GM18526 (cell line): Measurements from ENCODE around the gene KCTD10.

Experiments
- POLR2A ChIP-seq: IDR thresholded peaks from 3 replicates; pipeline ENCODE4 v1.6.1; 2011; ENCODE audit not compliant: insufficient read length; ENCODE audit errors: extremely low read depth

The KCTD10 gene

DNA sequence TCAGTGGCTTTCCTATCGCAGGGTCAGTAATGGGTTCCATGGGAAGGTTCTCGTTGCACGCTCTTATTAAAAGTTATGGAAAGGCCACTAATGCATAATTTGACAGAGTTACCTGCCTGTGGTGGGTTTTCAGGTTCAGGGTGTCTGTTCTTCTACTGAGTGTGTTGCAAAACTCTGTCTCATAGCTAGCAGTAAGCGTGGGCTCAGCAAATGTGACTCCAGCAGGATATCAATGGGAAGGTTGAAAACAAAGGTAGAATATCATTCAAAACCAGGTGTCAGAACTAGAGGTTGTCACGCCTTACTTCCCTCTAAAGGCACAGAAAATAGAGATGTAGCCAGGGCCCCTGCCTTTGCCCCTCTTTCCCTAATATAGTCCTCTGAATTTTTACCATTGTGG, 25.2 kb upstream of the KCTD10 start:
- TF ChIP-seq POLR2A: no peak

DNA sequence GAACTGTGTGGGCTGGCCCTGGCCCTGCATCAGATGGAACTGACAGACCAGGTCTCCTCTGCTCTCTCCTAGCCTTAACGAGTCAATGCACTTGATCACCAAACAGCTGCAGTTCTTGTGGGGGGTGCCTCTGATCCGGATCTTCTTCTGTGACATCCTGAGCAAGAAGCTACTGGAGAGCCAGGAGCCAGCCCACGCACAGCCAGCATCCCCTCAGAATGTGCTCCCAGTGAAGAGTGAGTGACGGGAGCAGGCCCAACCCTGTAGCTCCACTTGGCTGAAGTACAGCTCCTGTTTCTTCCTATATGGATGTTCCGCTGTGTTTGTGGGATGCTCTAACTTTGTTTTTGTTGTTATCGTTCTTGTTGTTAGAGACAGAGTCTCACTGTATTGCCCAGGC, 24.2 kb upstream of the KCTD10 start:
- no peak for TF ChIP-seq POLR2A

DNA sequence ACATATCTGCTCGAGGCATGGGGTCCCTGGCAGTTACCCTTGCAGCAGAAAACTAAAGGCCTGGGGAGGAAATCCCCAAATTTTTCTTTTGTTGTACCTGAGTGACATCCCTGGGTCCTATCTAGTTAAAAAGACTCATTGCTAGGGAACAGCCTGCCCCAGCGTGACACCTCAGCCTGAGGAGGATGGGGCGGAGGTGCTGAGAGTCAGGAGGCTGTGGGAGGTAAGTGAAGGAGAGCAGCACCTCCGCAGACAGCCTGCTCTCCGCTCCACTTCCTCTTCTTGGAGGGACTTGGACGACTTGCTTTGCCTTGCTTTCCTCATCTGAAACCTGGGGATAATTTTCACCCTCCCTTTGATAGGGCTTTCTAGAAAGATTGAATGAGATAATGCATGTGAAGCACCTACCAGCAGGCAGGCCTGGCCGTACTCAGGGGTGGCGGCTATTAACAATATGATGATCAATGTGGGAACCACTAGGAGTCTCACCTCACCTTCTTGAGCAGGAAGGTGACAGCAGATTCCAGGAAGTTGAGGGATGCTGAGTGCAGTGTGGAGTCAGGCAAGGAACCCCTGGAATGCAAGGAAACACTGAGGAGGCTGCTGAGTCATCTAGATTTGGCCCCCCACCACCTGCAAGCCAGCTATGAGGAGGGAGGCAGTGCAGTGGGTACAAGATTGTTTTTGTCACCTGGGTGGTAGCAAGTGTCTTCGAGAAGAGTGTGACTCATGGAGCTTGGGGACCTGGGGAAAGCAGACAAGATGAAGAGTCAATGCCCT, 23.5 kb upstream of the KCTD10 start:
- no peak for TF ChIP-seq POLR2A

DNA sequence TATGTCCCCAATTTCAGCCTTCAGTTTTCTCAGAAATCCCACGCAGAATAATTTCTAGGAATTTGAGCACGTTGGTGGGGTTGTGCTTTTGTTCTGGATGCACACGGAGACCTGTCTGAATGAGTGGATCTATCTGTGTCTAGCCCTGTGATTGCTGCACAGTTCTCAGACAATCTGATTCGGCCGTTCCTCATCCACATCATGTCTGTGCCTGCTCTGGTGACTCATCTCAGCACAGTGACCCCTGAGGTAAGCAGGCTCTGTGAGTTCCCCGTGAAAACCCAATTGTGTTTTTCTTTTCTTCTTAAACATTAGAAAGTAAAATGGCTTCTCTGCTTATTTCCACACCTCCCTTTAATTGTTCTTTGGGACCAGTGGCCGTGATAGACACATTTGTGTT, 20.6 kb upstream of the KCTD10 start:
- TF ChIP-seq POLR2A: no peak

DNA sequence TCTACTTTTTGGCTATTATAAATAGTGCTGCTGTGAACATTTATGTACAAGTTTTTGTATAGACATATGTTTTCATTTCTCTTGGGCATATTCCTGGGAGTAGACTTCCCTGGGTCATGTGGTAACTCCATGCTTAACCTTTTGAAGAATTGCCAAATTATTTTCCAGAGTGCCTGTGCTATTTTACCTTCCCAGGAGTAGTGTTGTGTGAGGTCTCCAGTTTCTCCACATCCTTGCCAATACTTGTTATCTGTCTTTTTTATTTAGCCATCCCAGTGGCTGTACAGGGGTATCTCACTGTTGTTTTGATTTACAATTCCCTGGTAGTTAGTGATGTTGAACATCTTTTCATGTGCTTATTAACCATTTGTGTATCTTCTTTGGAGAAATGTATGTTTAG, 19.2 kb upstream of the KCTD10 start:
- TF ChIP-seq POLR2A: no peak

DNA sequence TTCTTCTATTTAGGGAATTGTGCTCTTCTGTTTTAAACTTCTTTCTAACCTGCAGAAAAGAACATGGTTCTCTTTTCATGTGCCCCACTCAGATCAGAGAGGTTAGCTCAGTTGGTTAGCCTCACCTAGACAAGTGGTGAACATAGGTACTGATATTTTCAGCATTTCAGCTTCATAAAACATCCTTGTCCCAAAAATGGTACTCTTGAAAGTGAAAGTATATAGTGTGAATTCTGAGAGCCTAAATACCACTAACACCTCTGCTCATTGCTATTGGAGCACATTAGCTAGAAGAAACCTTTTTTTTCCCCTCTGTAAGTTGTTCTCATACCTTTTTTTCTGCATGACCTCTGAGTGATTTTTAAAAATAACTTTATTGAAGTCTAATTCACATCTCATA, 17.9 kb upstream of the KCTD10 start:
- TF ChIP-seq POLR2A: no peak

DNA sequence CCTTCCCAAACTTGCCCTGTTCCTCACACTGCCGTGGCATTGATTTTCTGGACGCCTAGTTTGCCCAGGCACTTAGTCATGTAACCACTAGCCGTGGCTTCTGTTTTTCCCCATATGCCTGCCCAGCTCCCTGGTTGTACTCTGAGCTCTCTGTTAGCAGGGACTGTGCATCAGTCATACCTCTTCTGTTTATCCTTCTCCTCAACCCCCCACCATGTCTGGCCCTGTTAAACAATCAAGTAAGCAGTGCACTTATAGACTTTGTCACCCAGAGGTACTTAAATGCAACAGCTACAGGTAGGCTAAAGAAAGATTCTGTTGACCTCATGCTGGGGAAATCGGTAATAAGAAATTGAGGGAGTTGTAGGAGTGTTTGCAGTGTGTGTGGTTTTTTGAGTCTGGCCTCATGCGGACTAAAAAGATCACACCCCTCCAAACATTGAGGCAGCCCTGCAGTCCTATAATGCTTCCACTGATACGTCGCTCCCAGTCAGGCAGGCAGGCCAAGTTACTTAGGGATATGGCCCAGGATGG, 17.3 kb upstream of the KCTD10 start:
- TF ChIP-seq POLR2A: no peak

DNA sequence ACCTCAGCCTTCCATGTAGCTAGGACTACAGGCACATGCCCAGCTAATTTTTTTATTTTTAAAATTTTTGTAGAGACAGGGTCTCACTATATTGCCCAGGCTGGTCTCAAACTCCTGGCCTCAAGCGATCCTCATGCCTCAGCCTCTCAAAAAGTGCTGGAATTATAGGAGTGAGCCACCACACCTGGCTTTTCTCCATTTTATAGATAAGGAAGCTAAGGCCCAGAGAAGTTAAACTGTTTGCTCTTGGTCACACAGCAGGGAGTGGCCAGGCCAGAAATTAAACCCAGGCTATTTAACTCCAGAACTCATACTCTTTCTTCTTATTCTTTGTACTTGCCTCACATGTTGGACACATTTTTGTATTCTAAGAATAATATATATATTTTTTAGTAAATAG, 16.8 kb upstream of the KCTD10 start:
- no peak for TF ChIP-seq POLR2A

DNA sequence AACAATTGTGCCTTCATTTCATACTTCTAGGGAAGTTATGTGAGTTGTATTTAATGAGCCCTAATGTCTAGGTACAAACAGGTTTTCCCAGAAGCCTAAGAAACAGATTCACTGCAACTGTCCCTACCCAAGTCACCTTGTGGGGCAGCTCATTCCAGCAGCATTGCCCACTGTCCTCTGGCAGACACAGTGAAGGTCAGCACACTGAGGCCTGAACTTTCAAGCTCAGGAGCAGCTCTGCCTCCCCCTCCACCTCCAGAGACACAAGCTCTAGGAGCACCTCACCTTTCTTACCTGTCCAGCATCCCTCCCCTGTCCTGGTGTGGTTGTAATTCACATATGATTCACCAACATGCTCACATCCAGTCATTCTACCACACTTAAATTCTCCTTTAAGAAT, 16.0 kb upstream of the KCTD10 start:
- TF ChIP-seq POLR2A: no peak

DNA sequence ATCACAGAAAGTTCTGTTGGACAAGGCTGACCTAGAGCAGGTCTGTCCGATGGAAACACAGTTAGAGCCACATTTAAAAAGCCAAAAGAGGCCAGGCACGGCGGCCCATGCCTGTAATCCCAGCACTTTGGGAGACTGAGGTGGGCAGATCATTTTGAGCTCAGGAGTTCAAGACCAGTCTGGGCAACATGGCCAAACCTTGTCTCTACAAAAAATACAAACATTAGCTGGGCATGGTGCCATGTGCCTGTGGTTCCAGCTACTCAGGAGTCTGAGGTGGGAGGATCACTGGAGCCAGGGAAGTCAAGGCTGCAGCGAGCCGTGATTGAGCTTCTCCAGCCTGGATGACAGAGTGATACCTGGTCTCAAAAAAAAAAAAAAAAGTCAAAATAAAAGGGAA, 15.3 kb upstream of the KCTD10 start:
- TF ChIP-seq POLR2A: no peak

DNA sequence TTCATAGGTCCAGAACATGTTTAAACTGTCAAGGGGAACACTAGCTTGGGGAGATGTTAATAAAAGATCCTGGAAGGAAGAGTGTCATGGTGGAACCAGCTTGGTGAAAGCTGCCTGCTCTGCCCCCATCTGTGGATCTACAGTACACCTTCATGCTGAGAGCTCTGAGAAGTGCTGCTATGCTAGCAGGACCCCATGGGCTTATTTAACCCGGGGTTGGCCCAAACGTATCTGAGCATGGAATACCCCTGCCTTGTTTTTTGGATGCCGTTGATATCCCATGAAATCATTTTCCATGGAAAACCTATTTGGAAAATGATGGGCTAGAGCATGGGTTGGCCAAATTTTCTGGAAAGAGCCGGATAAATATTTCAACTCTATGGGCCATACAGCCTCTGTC, 14.6 kb upstream of the KCTD10 start:
- TF ChIP-seq POLR2A: no peak

DNA sequence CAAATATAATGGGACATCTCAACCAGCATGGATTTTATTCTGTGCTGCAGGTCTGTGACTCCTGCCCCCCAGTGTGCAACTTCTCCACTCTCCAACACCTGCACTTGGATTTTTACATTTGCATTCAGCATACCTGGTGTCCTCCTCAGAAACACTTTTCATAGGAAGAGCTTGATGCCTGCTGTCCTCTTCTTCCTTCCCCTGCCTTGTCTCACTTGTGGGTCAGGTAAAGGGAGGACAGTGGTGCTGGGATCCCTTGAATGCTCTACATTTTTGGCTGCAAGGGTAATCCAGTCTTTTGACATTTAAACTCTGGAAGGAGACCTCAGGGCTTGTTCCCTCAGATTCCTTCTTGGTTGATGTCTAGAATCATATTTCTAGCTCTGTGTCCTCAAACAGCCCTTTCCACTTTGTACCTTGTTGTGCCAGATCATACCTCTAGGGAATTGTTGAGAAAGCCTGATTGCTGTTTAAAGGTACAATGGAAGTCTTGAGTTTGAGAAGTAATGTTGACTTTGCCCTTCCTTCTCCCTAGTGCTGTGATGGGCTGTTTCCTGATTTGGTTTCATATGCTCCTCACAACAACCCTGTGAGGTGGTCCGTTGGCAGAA, 13.0 kb upstream of the KCTD10 start:
- no peak for TF ChIP-seq POLR2A

DNA sequence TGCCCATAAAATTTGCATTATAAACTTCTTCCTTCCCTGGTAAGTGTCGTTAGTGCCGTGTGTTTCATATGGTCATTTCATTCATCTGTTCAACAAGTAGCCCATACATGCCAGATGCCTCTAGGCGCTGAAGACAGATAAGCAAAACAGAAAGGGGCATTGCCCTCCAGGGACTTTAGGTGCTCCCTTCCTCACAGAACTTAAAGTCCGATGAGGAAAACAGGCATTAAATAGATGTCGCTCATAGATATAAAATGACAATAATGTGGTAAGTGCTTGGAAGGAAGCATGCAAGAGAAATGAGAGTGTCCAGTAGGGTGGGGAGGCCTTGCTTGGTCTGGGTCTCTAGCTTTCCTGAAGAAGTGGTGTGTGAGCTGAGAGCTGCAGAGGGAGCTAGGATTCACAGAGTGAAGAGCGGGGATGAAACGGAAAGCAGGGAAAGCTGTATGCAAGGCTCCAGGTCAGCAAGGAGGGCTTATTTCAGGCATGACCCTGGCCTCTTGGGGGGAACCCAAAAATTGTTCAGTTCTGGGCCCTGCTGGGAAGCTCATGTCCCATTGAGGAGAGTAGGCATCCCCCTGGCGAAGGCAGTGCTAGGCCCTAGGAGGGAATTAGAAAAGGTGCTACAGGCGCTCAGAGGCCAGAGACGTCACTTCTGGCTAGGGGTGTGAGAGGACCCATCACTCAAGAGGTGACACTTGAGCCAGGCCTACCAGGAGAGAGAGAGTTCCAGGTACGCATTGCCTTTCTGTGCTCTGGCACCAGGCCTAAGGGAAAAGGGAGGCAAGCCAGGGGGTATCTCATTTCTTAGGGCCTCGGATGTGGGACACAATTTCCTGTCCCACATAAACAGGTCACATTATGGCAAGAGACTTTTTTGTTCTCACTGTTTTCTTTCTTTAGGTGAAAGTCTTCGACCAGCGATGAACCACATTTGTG, 12.2 kb upstream of the KCTD10 start:
- no peak for TF ChIP-seq POLR2A

DNA sequence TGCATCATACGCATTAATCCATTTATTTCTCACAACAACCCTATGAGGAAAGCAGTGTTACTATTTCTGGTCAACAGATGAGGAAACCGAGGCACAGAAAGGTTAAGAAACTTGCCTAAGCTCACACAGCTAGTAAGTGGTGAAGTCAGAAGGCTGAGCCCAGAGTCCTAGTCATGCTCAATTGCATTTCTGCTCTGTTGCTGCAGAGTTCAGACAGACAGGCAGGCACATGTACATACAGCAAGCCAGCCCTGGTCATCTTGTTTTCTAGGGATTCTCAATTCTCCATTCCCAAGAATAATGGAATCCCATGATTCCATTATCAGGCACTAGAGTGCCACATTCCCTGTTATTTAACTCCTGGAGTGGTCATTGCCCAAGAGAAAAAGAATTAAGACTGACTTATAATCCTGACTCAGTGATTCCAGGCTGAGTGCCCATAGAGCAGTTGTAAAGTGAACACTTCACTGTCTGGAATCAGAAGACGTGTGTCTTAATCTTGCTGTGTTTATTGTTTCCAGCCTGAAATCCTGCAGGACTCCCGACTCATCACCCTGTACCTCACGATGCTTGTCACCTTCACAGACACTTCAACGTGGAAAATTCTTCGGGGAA, 11.1 kb upstream of the KCTD10 start:
- no peak for TF ChIP-seq POLR2A
